ENCODE results near the gene GLUD2. TPM values are rescaled to one million over a fixed set of nuclear protein-coding genes. Genes with fewer than 3 reads are reported as not detected.

The GLUD2 gene
- total RNA-seq, 2 experiments from 2014 or later, result 0.56 to 0.81 TPM

GRCh38 chrX:121030083-121030482 is 17.3 kb upstream of the GLUD2 start:
- DNase-seq (no peak), ATAC-seq (no peak)
- Mint-ChIP-seq H3K27me3 (no peaks in the 10 kb centered on the region), H3K4me1 (ENCODE audit: low read depth) (no peaks in the 10 kb centered on the region), H3K27ac (no peak overlapping the region), H3K36me3 (ENCODE audit: low read depth) (no peaks in the 10 kb centered on the region), H3K9me3 (no peaks in the 10 kb centered on the region), H3K4me3 (no peak overlapping the region)
- intact Hi-C loops (cut with micrococcal nuclease), result no loop called here
- TF ChIP-seq CTCF (IDR thresholded peaks at IDR 0.05), result no peak
- ChIA-PET POLR2A (no interaction called here), CTCF (no interaction called here)

GRCh38 chrX:121032531-121032930 is 14.9 kb upstream of the GLUD2 start:
- ChIA-PET CTCF (no interaction called here), POLR2A (no interaction called here)
- ATAC-seq (no peak), DNase-seq (no peak)
- intact Hi-C loops (cut with micrococcal nuclease), result no loop called here
- Mint-ChIP-seq H3K9me3 (no peaks in the 10 kb centered on the region), H3K4me1 (ENCODE audit: low read depth) (no peaks in the 10 kb centered on the region), H3K27ac (no peak overlapping the region), H3K4me3 (no peak overlapping the region), H3K36me3 (ENCODE audit: low read depth) (no peaks in the 10 kb centered on the region), H3K27me3 (no peaks in the 10 kb centered on the region)
- no peak for TF ChIP-seq CTCF (IDR thresholded peaks at IDR 0.05)

GRCh38 chrX:121036137-121036536 is 11.3 kb upstream of the GLUD2 start:
- DNase-seq (no peak), ATAC-seq (no peak)
- ChIA-PET CTCF (no interaction called here), POLR2A (no interaction called here)
- Mint-ChIP-seq H3K9me3 (no peaks in the 10 kb centered on the region), H3K4me1 (ENCODE audit: low read depth) (no peaks in the 10 kb centered on the region), H3K27ac (no peak overlapping the region), H3K4me3 (no peak overlapping the region), H3K27me3 (no peaks in the 10 kb centered on the region), H3K36me3 (ENCODE audit: low read depth) (no peaks in the 10 kb centered on the region)
- no peak for TF ChIP-seq CTCF (IDR thresholded peaks at IDR 0.05)
- intact Hi-C loops (cut with micrococcal nuclease), result no loop called here

GRCh38 chrX:121036951-121037350 is 10.5 kb upstream of the GLUD2 start:
- intact Hi-C loops (cut with micrococcal nuclease), result no loop called here
- ATAC-seq, result no peak
- Mint-ChIP-seq H3K4me3 (no peak overlapping the region), H3K4me1 (ENCODE audit: low read depth) (no peaks in the 10 kb centered on the region), H3K9me3 (no peaks in the 10 kb centered on the region), H3K27ac (no peak overlapping the region), H3K27me3 (no peaks in the 10 kb centered on the region), H3K36me3 (ENCODE audit: low read depth) (no peaks in the 10 kb centered on the region)
- ChIA-PET POLR2A (no interaction called here), CTCF (no interaction called here)
- no peak for TF ChIP-seq CTCF (IDR thresholded peaks at IDR 0.05)
- no peak for DNase-seq

GRCh38 chrX:121050781-121051180 is 3.4 kb downstream of the GLUD2 start:
- Mint-ChIP-seq H3K27me3 (peaks cover 15% of the 10 kb centered on the region), H3K36me3 (ENCODE audit: low read depth) (no peaks in the 10 kb centered on the region), H3K27ac (no peak overlapping the region), H3K4me3 (no peak overlapping the region), H3K9me3 (no peaks in the 10 kb centered on the region), H3K4me1 (ENCODE audit: low read depth) (no peaks in the 10 kb centered on the region)
- no peak for ATAC-seq
- POLR2A ChIA-PET, result no interaction called here
- CTCF ChIA-PET, result no interaction called here
- TF ChIP-seq CTCF (IDR thresholded peaks at IDR 0.05), result no peak
- intact Hi-C loops (cut with micrococcal nuclease), result no loop called here
- no peak for DNase-seq
